ENCODE results near the gene FGD3.
"Not testable (repeated sequence)": the region's sequence is repeated elsewhere in the genome, so short reads cannot be mapped to it uniquely, and the experiment has no call there.

FGD3 gene

GRCh38 chr9:93011114-93011513, 63.8 kb downstream of the FGD3 start:
- no peak for DNase-seq

- DNase-seq: no peak
These were observed 65.9 kb downstream of the FGD3 start for GRCh38 chr9:93012963-93013855.

- DNase-seq: no peak
These were observed 66.7 kb downstream of the FGD3 start for GRCh38 chr9:93013856-93014582.

- not testable (repeated sequence) for DNase-seq
These were observed 67.9 kb downstream of the FGD3 start for GRCh38 chr9:93015190-93015589.

- DNase-seq: no peak
These were observed 70.3 kb downstream of the FGD3 start for GRCh38 chr9:93017621-93018020.

GRCh38 chr9:93020151-93020550, 72.8 kb downstream of the FGD3 start:
- DNase-seq: no peak

GRCh38 chr9:93020771-93021670, 73.7 kb downstream of the FGD3 start:
- no peak for DNase-seq

GRCh38 chr9:93022066-93022465, 74.7 kb downstream of the FGD3 start:
- DNase-seq: no peak

GRCh38 chr9:93022721-93023520, 75.6 kb downstream of the FGD3 start:
- DNase-seq: no peak

- no peak for DNase-seq
These were observed 76.1 kb downstream of the FGD3 start for GRCh38 chr9:93023521-93023815.

- no peak for DNase-seq
These were observed 77.3 kb downstream of the FGD3 start for GRCh38 chr9:93024646-93024910.

- no peak for DNase-seq
These were observed 77.8 kb downstream of the FGD3 start for GRCh38 chr9:93024986-93025630.

GRCh38 chr9:93025736-93026135, 78.4 kb downstream of the FGD3 start:
- no peak for DNase-seq

GRCh38 chr9:93026640-93027039, 79.3 kb downstream of the FGD3 start:
- no peak for DNase-seq

- no peak for DNase-seq
These were observed 80.4 kb downstream of the FGD3 start for GRCh38 chr9:93027750-93028149.

- DNase-seq: no peak
These were observed 81.2 kb downstream of the FGD3 start for GRCh38 chr9:93028448-93029006.

- no peak for DNase-seq
These were observed 83.6 kb downstream of the FGD3 start for GRCh38 chr9:93030642-93031628.

GRCh38 chr9:93031629-93032430, 84.5 kb downstream of the FGD3 start:
- DNase-seq: no peak

- no peak for DNase-seq
These were observed 85.2 kb downstream of the FGD3 start for GRCh38 chr9:93032545-93032944.

GRCh38 chr9:93033531-93033930, 86.2 kb downstream of the FGD3 start:
- no peak for DNase-seq

Data from GOT3 (cell line).